Endodermal cell (in vitro differentiated cells): ENCODE results near the gene HSPBAP1. TPM values are rescaled to one million over a fixed set of nuclear protein-coding genes. Genes with fewer than 3 reads are reported as not detected.

Source experiments
- DNase-seq: peaks from one replicate; pipeline ENCODE4 v3.0.0-alpha.2; 2017
- H3K27ac ChIP-seq: 2 replicates; pipeline ENCODE4 v1.5.1; 2013; ENCODE audit warnings: mild to moderate bottlenecking, low read depth, low read length, moderate library complexity
- H3K27me3 ChIP-seq: 2 replicates; pipeline ENCODE4 v1.6.1; 2013; ENCODE audit warnings: mild to moderate bottlenecking, low read length, moderate library complexity; ENCODE audit not compliant: insufficient read depth, control insufficient read depth, poor library complexity, severe bottlenecking
- H3K36me3 ChIP-seq: 2 replicates; pipeline ENCODE4 v1.7.0; 2013; ENCODE audit warnings: mild to moderate bottlenecking, low read length, moderate library complexity; ENCODE audit not compliant: control insufficient read depth, insufficient read depth
- H3K4me1 ChIP-seq: one replicate; pipeline ENCODE4 v1.7.0; 2013; ENCODE audit warnings: low read length; ENCODE audit not compliant: control insufficient read depth, insufficient read depth
- H3K4me3 ChIP-seq: 2 replicates; pipeline ENCODE4 v1.5.1; 2013; ENCODE audit warnings: mild to moderate bottlenecking, low read length, moderate library complexity
- H3K9ac ChIP-seq: 2 replicates; pipeline ENCODE4 v1.6.1; 2013; ENCODE audit warnings: mild to moderate bottlenecking, low read length, moderate library complexity; ENCODE audit not compliant: poor library complexity, severe bottlenecking; ENCODE audit errors: extremely low read depth
- H3K9me3 ChIP-seq: 2 replicates; pipeline ENCODE4 v1.6.1; 2013; ENCODE audit warnings: mild to moderate bottlenecking, low read length, moderate library complexity; ENCODE audit not compliant: control insufficient read depth
- H3K27ac Mint-ChIP-seq: 2 replicates; pipeline ENCODE4 v1.8.0; 2020; ENCODE audit warnings: mixed read lengths
- H3K27me3 Mint-ChIP-seq: 2 replicates; pipeline ENCODE4 v1.8.0; 2021; ENCODE audit warnings: mild to moderate bottlenecking, mixed read lengths; ENCODE audit not compliant: insufficient read depth
- H3K36me3 Mint-ChIP-seq: 2 replicates; pipeline ENCODE4 v1.8.0; 2020; ENCODE audit warnings: low read depth, mixed read lengths
- H3K4me1 Mint-ChIP-seq: 2 replicates; pipeline ENCODE4 v1.8.0; 2020; ENCODE audit warnings: mixed read lengths
- H3K4me3 Mint-ChIP-seq: 2 replicates; pipeline ENCODE4 v1.8.0; 2020; ENCODE audit warnings: mild to moderate bottlenecking, moderate library complexity, mixed read lengths
- H3K9me3 Mint-ChIP-seq: 2 replicates; pipeline ENCODE4 v1.8.0; 2020; ENCODE audit warnings: mild to moderate bottlenecking, mixed read lengths
- WGBS, 2 experiments: methylation state at CpG; one replicate each; pipeline versions ENCODE4 v1.1.5 to v1.1.7; 2013; ENCODE audit warnings: missing lambda C conversion rate in 2 of 2, mixed read lengths in 1 of 2; ENCODE audit not compliant: insufficient coverage in 1 of 2, insufficient read length in 1 of 2; 5-methylcytosine and 5-hydroxymethylcytosine counted together
- total RNA-seq, 2 donors: library from RNA; stranded (reverse); fragmentation: NEBNext Ultra II Directional in 1 of 2; extraction: Animal tissue kit (Norgen Biotek cat#: 25700) in 1 of 2; gene quantifications; 2 replicates in 1 of 2; 3 replicates in 1 of 2; pipeline ENCODE4 v1.2.1, GENCODE V29; 2021
- TF ChIP-seq, protein P1 (sequence below): fragments of 200-600 bp; sonication (generic); conservative IDR thresholded peaks from 2 replicates; pipeline ENCODE4 v1.5.0; 2021; ENCODE audit warnings: antibody characterized with exemption, mild to moderate bottlenecking

The HSPBAP1 gene
- total RNA-seq, 2 donors from 2014 or later: 8.8 to 9.1 TPM

DNA sequence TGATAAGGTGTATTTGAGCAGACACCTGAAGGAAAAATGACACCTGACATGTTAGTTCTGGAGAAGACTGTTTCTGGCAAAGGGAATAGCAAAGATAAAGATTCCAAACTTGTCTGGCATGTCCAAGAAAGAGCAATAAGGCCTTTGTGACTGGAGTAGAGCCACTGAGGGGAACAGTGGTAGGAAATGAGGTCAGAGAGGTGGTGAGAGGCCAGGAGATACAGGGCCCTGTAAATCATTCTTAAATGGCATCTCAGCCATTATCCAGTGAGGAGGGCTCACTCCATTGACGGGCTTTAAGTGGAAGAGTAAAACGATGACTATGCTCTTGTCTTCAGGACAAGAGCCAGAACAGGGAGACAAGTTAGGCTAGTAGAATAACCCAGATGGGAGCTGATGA lies 5.7 kb upstream of the HSPBAP1 start:
- WGBS, 2 experiments: 80 to 90% methylated on average over 2 of the region's 2 CpGs
- Mint-ChIP-seq H3K4me3 (no peak overlapping the region), H3K4me1 (peaks cover 13% of the 10 kb centered on the region)

DNA sequence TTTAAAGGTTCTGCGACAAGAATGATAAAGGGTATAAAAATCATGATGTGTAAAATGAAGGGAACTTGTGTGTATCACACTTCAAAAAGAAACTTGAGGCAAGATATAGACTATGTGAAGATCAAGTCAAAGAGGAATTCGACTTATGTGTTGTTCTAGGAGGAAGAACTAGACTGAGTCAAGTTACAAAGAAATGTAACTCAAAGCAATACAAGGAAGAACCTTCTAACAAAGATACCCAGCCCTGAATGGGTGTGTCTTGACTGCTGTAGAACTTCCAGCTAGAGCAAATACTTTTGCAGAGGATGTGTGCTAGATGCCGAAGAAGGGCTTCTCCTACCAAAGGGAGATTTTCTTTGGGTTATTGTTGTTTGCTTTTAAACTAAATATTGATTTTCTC lies 3.7 kb upstream of the HSPBAP1 start:
- Mint-ChIP-seq H3K9me3 (no peaks in the 10 kb centered on the region), H3K4me3 (no peak overlapping the region), H3K4me1 (peaks cover 16% of the 10 kb centered on the region), H3K36me3 (peaks cover 2% of the 10 kb centered on the region), H3K27ac (no peak overlapping the region), H3K27me3 (peaks cover 22% of the 10 kb centered on the region)
- H3K27me3 ChIP-seq: no peaks in the 10 kb centered on the region
- no peak overlapping the region for H3K9ac ChIP-seq
- DNase-seq: no peak
- WGBS, 2 experiments: 94 to 100% methylated on average over 2 to 3 of the region's 3 CpGs
- H3K4me3 ChIP-seq: peak overlapping the region; percentile 91
- H3K4me1 ChIP-seq: peaks cover 10% of the 10 kb centered on the region
- TF ChIP-seq, protein P1, sequence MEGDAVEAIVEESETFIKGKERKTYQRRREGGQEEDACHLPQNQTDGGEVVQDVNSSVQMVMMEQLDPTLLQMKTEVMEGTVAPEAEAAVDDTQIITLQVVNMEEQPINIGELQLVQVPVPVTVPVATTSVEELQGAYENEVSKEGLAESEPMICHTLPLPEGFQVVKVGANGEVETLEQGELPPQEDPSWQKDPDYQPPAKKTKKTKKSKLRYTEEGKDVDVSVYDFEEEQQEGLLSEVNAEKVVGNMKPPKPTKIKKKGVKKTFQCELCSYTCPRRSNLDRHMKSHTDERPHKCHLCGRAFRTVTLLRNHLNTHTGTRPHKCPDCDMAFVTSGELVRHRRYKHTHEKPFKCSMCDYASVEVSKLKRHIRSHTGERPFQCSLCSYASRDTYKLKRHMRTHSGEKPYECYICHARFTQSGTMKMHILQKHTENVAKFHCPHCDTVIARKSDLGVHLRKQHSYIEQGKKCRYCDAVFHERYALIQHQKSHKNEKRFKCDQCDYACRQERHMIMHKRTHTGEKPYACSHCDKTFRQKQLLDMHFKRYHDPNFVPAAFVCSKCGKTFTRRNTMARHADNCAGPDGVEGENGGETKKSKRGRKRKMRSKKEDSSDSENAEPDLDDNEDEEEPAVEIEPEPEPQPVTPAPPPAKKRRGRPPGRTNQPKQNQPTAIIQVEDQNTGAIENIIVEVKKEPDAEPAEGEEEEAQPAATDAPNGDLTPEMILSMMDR: no peak
- H3K27ac ChIP-seq: no peak overlapping the region
- no peaks in the 10 kb centered on the region for H3K36me3 ChIP-seq
- no peaks in the 10 kb centered on the region for H3K9me3 ChIP-seq

More for the DNA sequence above, 5.7 kb upstream of the HSPBAP1 start:
- peaks cover 9% of the 10 kb centered on the region for H3K36me3 Mint-ChIP-seq
- no peaks in the 10 kb centered on the region for H3K9me3 Mint-ChIP-seq
- peaks cover 7% of the 10 kb centered on the region for H3K36me3 ChIP-seq
- no peak overlapping the region for H3K27ac ChIP-seq
- no peaks in the 10 kb centered on the region for H3K27me3 ChIP-seq
- DNase-seq: peak; percentile 55
- H3K27me3 Mint-ChIP-seq: peaks cover 29% of the 10 kb centered on the region
- TF ChIP-seq, protein P1: no peak
- H3K4me1 ChIP-seq: peaks cover 8% of the 10 kb centered on the region
- peak overlapping the region; percentile 42 for H3K9ac ChIP-seq
- no peak overlapping the region for H3K27ac Mint-ChIP-seq
- H3K9me3 ChIP-seq: no peaks in the 10 kb centered on the region
- peak overlapping the region; percentile 65 for H3K4me3 ChIP-seq

DNA sequence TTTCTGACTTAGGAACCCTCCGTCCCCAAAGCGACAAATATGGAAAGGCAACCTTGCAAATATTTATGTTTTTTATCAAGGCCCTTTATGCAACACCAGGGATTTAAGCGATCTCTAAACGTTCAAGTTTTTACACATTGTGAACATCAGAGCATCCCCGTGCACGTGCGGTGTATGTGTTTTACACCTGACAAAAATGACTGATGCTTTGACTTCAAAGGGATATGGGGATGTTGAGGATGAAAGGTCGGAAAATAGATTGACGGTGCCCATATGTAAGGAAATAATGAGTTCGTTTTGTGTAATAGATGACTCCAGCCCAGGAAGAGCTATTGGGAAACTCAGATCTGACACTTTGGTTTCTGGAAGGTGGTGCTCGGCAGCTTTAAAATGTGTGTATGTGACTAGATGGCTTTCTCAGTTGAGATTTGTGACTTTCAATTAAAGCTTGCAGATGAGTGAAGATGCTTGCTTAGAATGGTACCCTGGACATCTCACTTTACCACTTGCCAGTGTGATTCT lies 2.1 kb upstream of the HSPBAP1 start:
- DNase-seq: no peak
- no peak overlapping the region for H3K27ac Mint-ChIP-seq
- H3K27me3 Mint-ChIP-seq: peaks cover 21% of the 10 kb centered on the region
- peaks cover 16% of the 10 kb centered on the region for H3K4me1 Mint-ChIP-seq
- TF ChIP-seq, protein P1: no peak
- H3K36me3 ChIP-seq: no peaks in the 10 kb centered on the region
- H3K9me3 Mint-ChIP-seq: no peaks in the 10 kb centered on the region
- WGBS, 2 experiments: 47 to 55% methylated on average over 8 to 11 of the region's 11 CpGs
- no peak overlapping the region for H3K4me3 Mint-ChIP-seq
- H3K9me3 ChIP-seq: no peaks in the 10 kb centered on the region
- H3K36me3 Mint-ChIP-seq: peaks cover 2% of the 10 kb centered on the region
- H3K27me3 ChIP-seq: no peaks in the 10 kb centered on the region
- peak overlapping the region; percentile 76 for H3K9ac ChIP-seq
- H3K4me3 ChIP-seq: peak overlapping the region; percentile 91
- H3K4me1 ChIP-seq: peaks cover 10% of the 10 kb centered on the region
- H3K27ac ChIP-seq: peak overlapping the region; percentile 62
